Epithelial cell of esophagus (primary cell): ENCODE data around the gene OSBPL5.

Source experiments
- DNase-seq: peaks from one replicate; pipeline ENCODE4 v3.0.0; 2010; ENCODE audit warnings: low read depth
- H3K4me3 ChIP-seq: 2 replicates; pipeline ENCODE4 v1.5.1; 2011; ENCODE audit warnings: mild to moderate bottlenecking, low read length, control low read depth
- TF ChIP-seq, protein P1 (sequence below): IDR thresholded peaks from 2 replicates; pipeline ENCODE4 v1.5.1; 2011; ENCODE audit warnings: low read depth, mild to moderate bottlenecking, low read length, control low read depth, inconsistent platforms; ENCODE audit not compliant: insufficient read depth; ENCODE audit errors: missing control alignments

Gene OSBPL5

DNA sequence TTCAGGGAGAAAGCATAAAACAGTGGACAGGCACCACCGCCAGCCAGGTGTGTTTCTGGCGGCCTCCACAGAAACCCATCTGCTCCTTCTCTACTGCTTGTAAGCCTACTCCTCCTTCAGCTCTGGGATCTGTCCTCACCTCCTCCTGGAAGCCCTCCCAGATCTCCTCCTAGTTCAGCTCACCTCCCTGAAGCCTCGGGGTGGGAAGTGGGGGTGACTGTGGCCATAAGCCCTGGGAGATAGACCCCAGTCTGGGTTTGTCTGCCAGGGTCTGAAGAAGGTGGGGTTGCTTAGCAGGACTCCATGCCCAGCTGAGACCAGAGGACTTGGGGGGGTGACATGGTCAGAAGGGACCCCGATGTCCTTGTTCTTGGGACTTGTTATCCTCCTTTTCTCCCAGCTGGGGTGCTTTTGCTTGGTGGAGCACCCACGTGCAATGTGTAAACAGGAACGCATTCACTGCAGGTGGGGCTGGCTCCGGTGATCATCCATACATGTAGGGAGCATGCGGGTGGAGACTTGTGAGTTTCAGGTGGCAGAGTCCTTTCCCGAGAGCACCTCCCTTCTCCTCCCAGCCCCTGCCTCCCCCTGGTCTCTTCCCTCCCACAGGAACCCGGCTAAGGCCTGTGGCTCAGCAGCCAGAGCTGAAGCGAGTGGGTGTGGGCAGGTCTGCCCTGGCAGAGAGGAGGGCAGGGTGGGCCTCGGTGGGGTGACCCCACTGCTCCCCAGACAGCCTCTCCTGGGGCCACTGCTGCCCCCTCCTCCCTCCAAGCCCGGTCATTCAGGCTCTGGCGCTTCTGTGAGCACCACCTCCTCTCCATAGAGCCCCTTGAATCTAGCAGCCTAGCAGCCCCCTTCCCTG, 27.6 kb upstream of the OSBPL5 start:
- no peak for DNase-seq
- no peak overlapping the region for H3K4me3 ChIP-seq
- TF ChIP-seq, protein P1, sequence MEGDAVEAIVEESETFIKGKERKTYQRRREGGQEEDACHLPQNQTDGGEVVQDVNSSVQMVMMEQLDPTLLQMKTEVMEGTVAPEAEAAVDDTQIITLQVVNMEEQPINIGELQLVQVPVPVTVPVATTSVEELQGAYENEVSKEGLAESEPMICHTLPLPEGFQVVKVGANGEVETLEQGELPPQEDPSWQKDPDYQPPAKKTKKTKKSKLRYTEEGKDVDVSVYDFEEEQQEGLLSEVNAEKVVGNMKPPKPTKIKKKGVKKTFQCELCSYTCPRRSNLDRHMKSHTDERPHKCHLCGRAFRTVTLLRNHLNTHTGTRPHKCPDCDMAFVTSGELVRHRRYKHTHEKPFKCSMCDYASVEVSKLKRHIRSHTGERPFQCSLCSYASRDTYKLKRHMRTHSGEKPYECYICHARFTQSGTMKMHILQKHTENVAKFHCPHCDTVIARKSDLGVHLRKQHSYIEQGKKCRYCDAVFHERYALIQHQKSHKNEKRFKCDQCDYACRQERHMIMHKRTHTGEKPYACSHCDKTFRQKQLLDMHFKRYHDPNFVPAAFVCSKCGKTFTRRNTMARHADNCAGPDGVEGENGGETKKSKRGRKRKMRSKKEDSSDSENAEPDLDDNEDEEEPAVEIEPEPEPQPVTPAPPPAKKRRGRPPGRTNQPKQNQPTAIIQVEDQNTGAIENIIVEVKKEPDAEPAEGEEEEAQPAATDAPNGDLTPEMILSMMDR, result no peak

DNA sequence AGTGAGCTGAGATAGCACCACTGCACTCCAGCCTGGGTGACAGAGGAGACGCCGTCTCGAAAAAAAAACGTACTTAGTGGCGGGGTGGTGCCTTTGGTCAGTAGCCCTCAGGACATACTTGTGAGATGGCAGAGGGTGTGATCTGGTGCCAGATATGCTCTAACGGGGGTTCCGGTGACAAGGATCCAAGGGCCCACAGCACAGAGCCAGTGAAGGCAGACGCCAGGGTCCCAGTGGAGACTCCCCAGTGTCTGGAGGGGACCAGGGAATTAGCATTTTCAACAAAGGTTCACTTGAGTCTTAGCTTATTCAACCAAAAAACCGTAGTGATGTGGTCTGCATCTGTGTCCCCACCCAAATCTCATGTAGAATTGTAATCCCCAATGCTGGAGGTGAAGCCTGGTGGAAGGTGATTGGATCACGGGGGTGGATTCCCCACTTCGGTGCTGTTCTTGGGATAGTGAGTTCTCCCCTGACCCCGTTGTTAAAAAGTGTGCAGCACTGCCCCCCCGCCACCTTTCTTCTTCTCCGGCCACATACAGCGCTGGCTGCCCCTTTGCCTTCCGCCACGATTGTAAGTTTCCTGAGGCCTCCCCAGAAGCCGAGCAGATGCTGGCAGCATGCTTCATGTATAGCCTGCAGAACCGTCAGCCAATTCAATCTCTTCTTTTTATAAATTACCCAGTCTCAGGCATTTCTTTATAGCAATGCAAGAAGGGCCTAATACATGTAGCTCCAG, 26.6 kb upstream of the OSBPL5 start:
- TF ChIP-seq, protein P1, result no peak
- no peak for DNase-seq
- no peak overlapping the region for H3K4me3 ChIP-seq

DNA sequence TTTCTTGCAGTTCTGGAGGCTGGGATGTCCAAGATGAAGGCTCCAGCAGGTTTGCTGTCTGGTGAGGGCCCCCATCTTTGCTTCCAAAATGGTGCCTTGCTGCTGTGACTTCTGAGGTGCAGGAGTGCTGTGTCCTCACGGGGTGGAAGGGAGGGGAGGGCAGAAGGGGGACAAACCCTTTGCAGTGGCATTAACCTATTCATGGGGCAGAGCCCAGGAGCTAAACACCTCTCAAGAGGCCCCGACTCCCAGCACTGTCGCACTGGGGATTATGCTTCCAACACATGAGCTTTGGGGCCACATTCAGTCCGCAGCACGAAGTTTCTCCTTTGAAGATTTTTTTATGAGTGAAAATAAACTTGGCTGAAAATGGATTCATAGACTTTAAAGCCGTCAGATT, 25.5 kb upstream of the OSBPL5 start:
- no peak overlapping the region for H3K4me3 ChIP-seq
- TF ChIP-seq, protein P1, result no peak
- no peak for DNase-seq

DNA sequence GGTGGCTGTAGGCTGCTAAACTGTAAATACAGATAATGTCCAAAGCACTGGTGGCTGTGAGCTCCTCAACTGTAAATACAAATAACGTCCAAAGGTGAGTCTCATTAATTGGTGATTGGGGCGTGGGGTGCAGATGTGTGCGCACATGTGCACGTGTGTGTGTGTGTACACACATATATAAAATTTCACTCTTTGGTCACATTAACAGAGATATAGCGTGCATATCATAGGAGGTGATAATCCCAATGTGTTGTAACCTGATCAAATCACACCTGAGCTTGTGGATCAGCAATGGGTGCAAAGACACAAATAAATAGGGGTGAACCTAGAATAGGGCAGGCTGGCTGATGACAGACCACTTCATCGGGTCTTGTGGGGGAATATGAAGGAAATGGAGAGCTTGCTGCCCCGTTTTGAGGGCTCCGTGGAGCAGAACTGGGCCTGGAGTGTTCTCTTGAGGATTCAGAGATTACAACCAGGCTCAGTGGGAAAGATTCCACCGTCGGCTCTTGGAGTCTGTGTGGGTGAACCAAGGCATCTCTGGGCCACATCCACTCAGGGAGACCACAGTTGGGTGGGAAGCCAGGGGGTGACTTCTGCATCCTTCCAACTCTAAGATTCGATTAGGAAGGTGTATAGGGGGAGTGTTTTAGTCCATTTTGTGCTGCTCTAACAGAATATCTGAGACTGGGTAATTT, 24.9 kb upstream of the OSBPL5 start:
- TF ChIP-seq, protein P1, result no peak
- no peak overlapping the region for H3K4me3 ChIP-seq
- no peak for DNase-seq

DNA sequence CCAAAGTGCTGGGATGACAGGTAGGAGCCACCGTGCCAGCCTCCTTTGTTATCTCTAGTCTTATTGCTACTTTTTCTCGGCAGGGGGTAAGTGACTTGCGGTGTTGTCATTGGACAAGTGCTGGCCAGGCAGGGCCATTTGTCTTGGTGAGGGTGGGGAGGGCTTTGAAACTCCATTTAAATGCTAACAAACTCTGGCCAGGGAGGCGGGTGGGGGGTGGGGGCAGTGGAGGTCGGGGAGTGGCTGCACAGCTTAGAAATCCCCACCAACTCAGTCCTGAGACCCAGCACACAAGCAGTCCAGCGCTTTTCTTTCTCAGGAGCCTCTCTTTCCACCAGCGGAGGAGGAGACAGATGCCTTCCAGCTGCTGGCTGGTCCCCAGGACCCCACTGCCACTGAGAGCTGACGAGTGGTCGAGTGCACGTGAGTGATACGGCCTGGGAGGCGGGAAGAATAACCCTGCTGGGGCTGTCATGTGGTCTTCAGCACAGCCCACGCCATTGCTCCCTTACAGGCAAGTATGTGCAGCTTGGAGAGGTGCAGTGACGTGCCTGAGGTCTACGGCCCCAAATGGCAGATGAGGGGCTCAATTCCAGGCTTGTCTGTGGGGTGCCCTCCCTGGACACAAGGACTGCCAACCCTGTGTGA, 24.2 kb upstream of the OSBPL5 start:
- H3K4me3 ChIP-seq, result no peak overlapping the region
- no peak for DNase-seq
- TF ChIP-seq, protein P1, result no peak

DNA sequence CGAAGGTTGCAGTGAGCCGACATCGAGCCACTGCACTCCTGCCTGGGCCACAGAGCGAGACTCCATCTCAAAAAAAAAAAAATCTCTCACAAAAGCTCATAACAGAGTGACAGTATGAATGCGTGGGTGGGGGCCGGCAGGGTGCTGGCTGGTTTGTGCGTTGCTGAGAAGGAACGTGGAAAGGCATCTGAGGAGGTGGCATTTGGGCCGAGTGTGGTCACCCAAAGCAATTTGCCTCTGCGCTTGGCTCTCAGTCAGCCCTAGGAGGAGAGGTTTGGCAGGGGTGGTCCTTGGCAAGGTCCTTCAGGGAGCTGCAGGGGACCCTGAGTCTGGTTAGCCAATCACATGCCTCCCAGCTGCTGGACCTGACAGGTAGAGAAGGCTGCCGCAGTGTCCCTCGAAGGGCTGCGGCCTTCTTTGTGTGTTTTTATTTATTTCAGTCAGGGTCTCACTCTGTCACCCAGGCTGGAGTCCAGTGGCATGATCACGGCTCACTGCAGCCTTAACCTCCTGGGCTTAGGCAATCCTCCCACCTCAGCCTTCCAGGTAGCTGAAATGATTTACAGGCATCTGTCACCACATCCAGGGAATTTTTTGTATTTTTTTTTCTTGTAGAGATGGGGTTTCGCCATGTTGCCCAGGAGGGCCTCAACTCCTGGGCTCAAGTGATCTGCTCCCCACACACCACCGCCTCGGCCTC, 23.5 kb upstream of the OSBPL5 start:
- DNase-seq, result no peak
- no peak overlapping the region for H3K4me3 ChIP-seq
- TF ChIP-seq, protein P1, result no peak
